A549 treated with dexamethasone at 1 μM for 4 hours (cell line): ENCODE measurements around the gene MUCL3. TPM values are rescaled to one million over a fixed set of nuclear protein-coding genes. Genes with fewer than 3 reads are reported as not detected.

Experiments
- total RNA-seq: library from RNA; stranded (reverse); fragments of 200-300 nt; extraction: Qiagen RNA extraction; gene quantifications from 5 replicates; pipeline ENCODE4 v1.2.3, GENCODE V29; 2022

MUCL3 gene, protein sequence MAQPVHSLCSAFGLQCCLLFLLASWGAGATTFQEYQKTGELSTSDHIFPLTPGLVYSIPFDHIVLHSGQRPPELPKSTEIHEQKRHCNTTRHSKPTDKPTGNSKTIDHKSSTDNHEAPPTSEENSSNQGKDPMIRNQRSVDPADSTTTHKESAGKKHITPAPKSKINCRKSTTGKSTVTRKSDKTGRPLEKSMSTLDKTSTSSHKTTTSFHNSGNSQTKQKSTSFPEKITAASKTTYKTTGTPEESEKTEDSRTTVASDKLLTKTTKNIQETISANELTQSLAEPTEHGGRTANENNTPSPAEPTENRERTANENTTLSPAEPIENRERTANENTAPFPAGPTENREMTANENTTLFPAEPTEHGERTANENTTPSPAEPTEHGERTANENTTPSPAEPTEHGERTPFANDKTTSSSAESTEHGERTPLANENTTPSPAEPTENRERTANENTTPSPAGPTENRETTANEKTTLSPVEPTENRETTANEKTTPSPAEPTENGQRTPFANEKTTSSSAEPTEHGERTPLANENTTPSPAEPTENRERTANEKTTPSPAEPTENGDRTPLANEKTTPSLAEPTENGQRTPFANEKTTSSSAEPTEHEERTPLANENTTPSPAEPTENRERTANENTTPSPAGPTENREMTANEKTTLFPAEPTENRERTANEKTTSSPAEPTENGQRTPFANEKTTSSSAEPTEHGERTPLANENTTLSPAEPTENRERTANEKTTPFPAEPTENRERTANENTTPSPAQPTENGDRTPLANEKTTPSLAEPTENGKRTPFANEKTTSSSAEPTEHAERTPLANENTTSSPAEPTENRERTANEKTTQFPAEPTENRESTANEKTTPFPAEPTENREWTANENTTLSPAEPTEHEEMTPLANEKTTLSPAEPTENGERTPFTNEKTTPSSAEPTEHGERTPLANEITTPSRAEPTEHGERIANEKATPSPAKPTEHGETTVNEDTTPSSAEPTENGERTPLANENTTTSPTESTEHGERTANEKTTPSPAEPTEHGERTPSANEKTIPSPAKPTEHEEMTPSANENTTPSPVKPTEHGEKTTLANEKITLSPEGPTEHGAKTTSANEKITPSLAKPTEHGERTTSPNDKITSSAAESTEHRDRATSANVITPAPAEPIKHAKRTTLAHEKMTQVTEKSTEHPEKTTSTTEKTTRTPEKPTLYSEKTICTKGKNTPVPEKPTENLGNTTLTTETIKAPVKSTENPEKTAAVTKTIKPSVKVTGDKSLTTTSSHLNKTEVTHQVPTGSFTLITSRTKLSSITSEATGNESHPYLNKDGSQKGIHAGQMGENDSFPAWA (N-terminal part only)
- total RNA-seq, result 0.06 to 0.15 TPM (median 0.10 TPM) in 5 replicates

DNA sequence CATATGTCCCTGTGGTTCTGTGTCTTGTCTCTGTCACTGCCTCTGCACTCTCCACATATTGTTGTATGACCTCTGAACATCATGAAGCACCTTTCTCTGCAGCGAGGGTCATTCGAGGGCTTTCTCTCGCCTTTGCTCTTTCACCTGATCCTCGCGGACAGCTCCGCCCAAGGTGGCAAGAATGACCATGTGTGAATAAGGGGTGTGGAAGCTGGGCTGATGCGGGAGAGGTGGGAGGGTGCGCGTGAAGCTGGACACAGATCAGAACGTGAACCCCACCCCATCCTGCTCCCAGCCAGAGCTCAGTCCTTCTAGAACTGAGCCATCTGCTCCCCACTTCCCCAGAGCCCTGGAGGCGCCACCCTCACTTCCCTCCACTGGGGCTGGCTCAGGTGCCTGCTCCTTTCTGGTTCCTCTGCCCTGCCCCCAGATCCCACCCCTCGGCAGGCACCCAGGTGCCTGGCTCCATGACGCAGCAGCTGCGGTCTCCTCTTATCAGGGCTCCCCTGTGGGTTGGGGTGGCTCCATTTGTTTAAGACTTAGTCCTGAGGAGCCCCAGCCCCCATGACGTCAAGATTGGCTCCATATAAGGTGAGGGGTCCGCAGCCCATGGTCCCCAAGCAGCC lies at the start of gene MUCL3:
Gene MUCL3, plus strand, starts transcription at position 613 of the 626 bp plus-strand sequence. CDS start 27 bp downstream, outside the sequence.

DNA sequence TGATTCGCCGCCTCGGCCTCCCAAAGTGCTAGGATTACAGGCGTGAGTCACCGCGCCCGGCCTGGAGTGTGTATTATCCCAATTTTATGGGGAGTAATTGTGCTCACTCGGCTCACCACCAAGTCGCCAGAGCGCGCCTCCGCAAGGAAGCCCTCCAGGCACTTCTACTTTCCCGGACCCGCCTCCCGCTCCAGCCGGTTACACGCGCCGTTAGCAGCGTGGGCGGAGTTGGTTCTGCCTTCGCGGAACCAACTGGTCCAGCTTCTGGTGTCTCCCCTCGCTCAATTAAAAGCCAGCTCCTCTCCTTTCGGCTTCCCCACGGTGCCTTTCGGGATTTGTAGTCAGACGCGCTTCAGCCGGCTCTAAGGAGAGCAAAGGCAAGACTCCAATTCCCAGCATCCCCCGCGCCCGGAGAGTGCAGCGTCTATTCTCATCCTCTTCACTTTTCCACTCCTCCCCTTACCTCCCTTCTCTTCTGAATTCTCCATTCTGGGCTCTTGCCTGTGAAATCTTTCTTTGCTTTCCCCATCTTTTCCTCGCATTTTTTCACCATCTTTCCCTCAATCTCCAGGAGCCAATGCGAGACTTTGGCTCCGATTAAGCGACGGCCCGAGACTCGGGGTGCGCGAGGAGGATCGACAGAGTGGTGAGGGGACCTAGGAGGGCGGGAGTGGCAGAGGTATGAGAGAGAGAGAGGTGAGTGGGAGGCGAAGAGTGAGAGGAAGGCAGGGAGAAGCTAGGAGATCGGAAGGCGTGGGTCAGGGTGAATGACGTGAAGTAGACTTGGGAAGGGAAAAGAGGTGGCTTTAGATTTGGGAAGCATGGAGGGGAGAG lies 32.8 kb upstream of the MUCL3 start, which contains the start of gene GTF2H4:
Gene GTF2H4, plus strand, starts transcription at position 450 of the 834 bp plus-strand sequence.

DNA sequence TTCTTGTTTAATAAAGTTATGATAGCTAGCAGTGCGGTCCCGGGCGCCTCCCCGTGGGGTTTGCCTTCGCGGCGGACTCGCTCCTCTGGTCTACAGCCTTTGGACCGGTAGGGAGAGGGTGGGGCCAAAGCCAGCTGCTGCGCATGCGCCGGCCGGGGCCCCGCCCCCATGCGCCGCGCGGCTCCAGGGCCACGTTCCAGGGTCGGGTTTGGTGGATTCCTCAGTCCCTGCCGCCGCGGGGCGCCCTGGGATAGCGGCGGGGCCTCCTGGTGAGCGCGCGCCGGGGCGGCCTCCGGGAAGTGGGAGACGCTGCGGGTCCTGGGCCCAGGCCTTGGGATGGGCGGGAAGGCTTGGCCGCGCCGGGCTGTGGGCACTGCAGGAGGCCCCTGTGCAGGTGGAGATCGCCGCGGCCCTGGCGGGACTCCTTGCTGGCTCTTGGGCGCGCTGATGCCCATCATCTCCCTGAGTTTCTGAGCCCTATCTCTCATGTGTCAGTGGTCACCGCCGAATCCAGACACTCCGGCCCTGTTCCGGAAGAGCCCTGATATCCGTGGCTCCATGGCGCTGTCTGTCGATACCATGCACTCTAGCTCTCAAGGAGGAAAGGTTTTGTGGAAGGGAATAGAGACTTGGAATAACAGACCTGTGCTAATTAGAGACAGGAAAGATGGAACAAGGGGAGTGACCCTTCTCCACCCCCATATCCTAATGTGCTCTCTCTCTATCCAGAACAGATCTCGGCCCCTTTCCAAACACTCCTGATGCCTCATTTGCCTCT lies 26.5 kb upstream of the MUCL3 start, which contains the start of gene VARS2:
Gene VARS2, plus strand, starts transcription at position 163 of the 778 bp plus-strand sequence. Its CDS starts 599 bp downstream, at position 762.

DNA sequence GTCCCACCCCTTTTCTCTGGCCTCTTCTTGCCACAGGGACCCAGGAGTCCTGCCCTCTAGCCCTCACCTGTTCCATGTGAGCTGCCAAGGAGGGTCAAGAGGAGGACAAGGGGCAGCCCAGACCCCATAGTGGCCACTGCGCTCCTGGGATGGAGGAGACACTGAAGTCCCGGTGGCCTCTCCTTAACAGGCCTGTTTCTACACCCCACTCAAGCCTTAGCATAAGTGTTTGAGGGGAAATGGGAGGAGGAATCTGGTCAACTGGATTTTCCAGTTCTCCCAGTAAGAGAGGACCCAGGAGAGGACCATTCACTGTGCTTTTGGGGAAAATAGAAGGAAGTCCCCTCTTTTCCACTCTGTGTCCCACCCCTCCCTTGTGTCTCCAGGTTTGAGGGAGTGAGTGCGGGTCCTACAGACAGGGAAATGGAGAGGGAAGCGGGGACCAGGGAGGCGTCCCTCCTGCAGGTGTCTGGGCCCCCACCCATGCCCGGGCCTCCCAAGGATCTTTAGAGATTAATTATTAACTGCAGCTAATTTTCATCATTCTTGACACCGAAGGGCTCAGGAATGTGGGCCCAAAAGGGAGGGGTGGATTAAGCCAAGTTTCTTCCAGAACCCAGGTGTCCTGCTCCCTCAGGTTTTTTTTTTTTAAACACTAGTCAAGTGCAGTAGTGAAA lies 8.7 kb upstream of the MUCL3 start, which contains the start of gene SFTA2:
Gene SFTA2, minus strand, starts transcription at position 202 of the 677 bp plus-strand sequence. Its CDS starts 74 bp downstream, at position 128.

DNA sequence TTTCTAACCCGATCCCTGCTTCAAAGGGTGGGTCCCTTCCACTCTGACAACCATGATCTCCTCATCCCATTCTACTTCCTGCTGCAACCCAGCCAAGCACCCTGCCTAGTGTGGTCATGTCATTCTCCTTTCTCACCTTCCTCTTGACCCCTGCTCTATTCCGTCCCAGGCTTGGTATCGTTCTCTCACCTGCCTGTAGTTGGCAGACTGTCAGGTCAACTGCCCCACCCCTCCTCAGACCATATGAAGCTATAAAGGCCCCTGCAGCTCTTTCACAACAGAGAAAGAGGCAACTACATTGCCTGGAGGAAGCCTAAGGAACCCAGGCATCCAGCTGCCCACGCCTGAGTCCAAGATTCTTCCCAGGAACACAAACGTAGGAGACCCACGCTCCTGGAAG lies 42.7 kb downstream of the MUCL3 start, which contains the start of gene MUC21:
Gene MUC21, plus strand, starts transcription at position 280 of the 400 bp plus-strand sequence. CDS start 241 bp downstream, outside the sequence.

Other genes with a start within 250 kb of the MUCL3 start
- gene NRM, start 250.0 kb upstream of the MUCL3 start, total RNA-seq, result 20.2 to 28.4 TPM (median 27.5 TPM) in 5 replicates
- 12.9 to 19.2 TPM (median 17.7 TPM) in 5 replicates for gene MDC1, start 223.7 kb upstream of the MUCL3 start, total RNA-seq
- 781 to 989 TPM (median 940 TPM) in 5 replicates for gene TUBB, start 220.6 kb upstream of the MUCL3 start, total RNA-seq
- 74.1 to 99.1 TPM (median 94.5 TPM) in 5 replicates for gene FLOT1, start 198.3 kb upstream of the MUCL3 start, total RNA-seq
- 39.2 to 58.3 TPM (median 55.1 TPM) in 5 replicates for gene IER3, start 196.4 kb upstream of the MUCL3 start, total RNA-seq
- 54.7 to 71.1 TPM (median 64.8 TPM) in 5 replicates for gene DDR1, start 56.5 kb upstream of the MUCL3 start, total RNA-seq
- gene GTF2H4, start 32.8 kb upstream of the MUCL3 start, total RNA-seq, result 17.2 to 21.4 TPM (median 19.3 TPM) in 5 replicates
- gene VARS2, start 26.7 kb upstream of the MUCL3 start, total RNA-seq, result 11.6 to 16.2 TPM (median 15.7 TPM) in 5 replicates
- gene SFTA2, start 8.8 kb upstream of the MUCL3 start, total RNA-seq, result 0.11 to 0.15 TPM in 2 of 5 replicates, not detected in the others
- 0.02 TPM in 1 of 5 replicates, not detected in the others for gene MUC21, start 42.7 kb downstream of the MUCL3 start, total RNA-seq
- gene MUC22, start 69.5 kb downstream of the MUCL3 start, total RNA-seq, result 0.01 to 0.05 TPM (median 0.02 TPM) in 5 replicates
- 0.07 TPM in 1 of 5 replicates, not detected in the others for gene C6orf15, start 171.6 kb downstream of the MUCL3 start, total RNA-seq
- 4.4 to 6.7 TPM (median 6.1 TPM) in 5 replicates for gene PSORS1C1, start 173.8 kb downstream of the MUCL3 start, total RNA-seq
- gene CDSN, start 179.5 kb downstream of the MUCL3 start, total RNA-seq, result 0.04 to 0.08 TPM (median 0.06 TPM) in 4 of 5 replicates, not detected in the other
- 0.09 TPM in 1 of 5 replicates, not detected in the others for gene PSORS1C2, start 198.1 kb downstream of the MUCL3 start, total RNA-seq
- gene CCHCR1, start 216.8 kb downstream of the MUCL3 start, total RNA-seq, result 7.1 to 8.3 TPM (median 7.5 TPM) in 5 replicates
- 11.7 to 16.7 TPM (median 15.3 TPM) in 5 replicates for gene TCF19, start 217.6 kb downstream of the MUCL3 start, total RNA-seq
- gene POU5F1, start 229.7 kb downstream of the MUCL3 start, total RNA-seq, result 11.8 to 22.2 TPM (median 16.0 TPM) in 5 replicates